BLaER1 treated with 17β-estradiol and CSF1 and Interleukin-3, amounts not matched to agents 10 nM and 100 nM (cell line): ENCODE measurements around the gene GNAS.

Experiments used
- H3K27ac ChIP-seq, 11 experiments: shearing (Covaris generic); formaldehyde crosslinking; 2 replicates each; pipeline ENCODE4 v1.8.1; 2022
- H3K27me3 ChIP-seq, 11 experiments: shearing (Covaris generic); formaldehyde crosslinking; 2 replicates each; pipeline ENCODE4 v1.8.1; 2022
- H3K36me3 ChIP-seq, 11 experiments: shearing (Covaris generic); formaldehyde crosslinking; 2 replicates each; pipeline ENCODE4 v1.8.1; 2022
- H3K4me1 ChIP-seq, 10 experiments: shearing (Covaris generic); formaldehyde crosslinking; 2 replicates each; pipeline ENCODE4 v1.8.1; 2022
- H3K4me2 ChIP-seq, 11 experiments: shearing (Covaris generic); formaldehyde crosslinking; 2 replicates each; pipeline ENCODE4 v1.8.1; 2022
- H3K4me3 ChIP-seq, 10 experiments: shearing (Covaris generic); formaldehyde crosslinking; 2 replicates each; pipeline ENCODE4 v1.8.1; 2022
- H3K9ac ChIP-seq, 11 experiments: shearing (Covaris generic); formaldehyde crosslinking; 2 replicates each; pipeline ENCODE4 v1.8.1; 2022
- H3K9me3 ChIP-seq, 11 experiments: shearing (Covaris generic); formaldehyde crosslinking; replicated peaks in 1 of 11; 2 replicates each; pipeline ENCODE4 v1.8.1; 2022
- H4K20me1 ChIP-seq, 11 experiments: shearing (Covaris generic); formaldehyde crosslinking; 2 replicates each; pipeline ENCODE4 v1.8.1; 2022
- Cebpa-rat ChIP-seq, 11 experiments: shearing (Covaris generic); IDR thresholded peaks; 2 replicates each; pipeline ENCODE4 v1.8.1; 2022

The GNAS gene

GRCh38 chr20:58897488-58897887 is 45.0 kb downstream of the GNAS start:
- Histone ChIP-seq H3K4me2 (peak overlapping the region; percentile 85 to 99 (median 91)), H3K27ac (peak overlapping the region in 10 of 11 experiments; percentile 33 to 98 (median 95); a peak in 18 of 22 replicates), H4K20me1 (peaks cover 89 to 100% (median 98%) of the 10 kb centered on the region in 11 experiments), H3K4me1 (peaks cover 67 to 92% (median 87%) of the 10 kb centered on the region in 10 experiments), H3K9me3 (no peaks in the 10 kb centered on the region), H3K9ac (peak overlapping the region; percentile 60 to 99 (median 96); a peak in 20 of 22 replicates), H3K27me3 (no peaks in the 10 kb centered on the region), H3K36me3 (peaks cover 52 to 88% (median 74%) of the 10 kb centered on the region in 11 experiments), H3K4me3 (peak overlapping the region in 9 of 10 experiments; percentile 17 to 91 (median 57); a peak in 16 of 20 replicates)
- no peak for TF ChIP-seq Cebpa-rat (IDR thresholded peaks at IDR 0.05)

GRCh38 chr20:58898629-58899408 is 46.3 kb downstream of the GNAS start:
- Histone ChIP-seq H4K20me1 (peaks cover 96 to 100% (median 100%) of the 10 kb centered on the region in 11 experiments), H3K4me1 (peaks cover 70 to 100% (median 95%) of the 10 kb centered on the region in 10 experiments)

GRCh38 chr20:58899512-58899911 is 47.0 kb downstream of the GNAS start:
- Histone ChIP-seq H3K27me3 (no peaks in the 10 kb centered on the region), H3K36me3 (peaks cover 71 to 99% (median 94%) of the 10 kb centered on the region in 11 experiments), H3K4me1 (peaks cover 69 to 100% (median 95%) of the 10 kb centered on the region in 10 experiments), H3K9ac (no peak overlapping the region), H3K4me3 (no peak overlapping the region), H3K9me3 (no peaks in the 10 kb centered on the region), H3K27ac (no peak overlapping the region), H4K20me1 (peaks cover 90 to 100% (median 95%) of the 10 kb centered on the region in 11 experiments), H3K4me2 (peak overlapping the region in 10 of 11 experiments; percentile 19 to 98 (median 86); a peak in 16 of 22 replicates)
- no peak for TF ChIP-seq Cebpa-rat (IDR thresholded peaks at IDR 0.05)

More at GRCh38 chr20:58898629-58899408, 46.3 kb downstream of the GNAS start:
- no peak overlapping the region for H3K4me3 ChIP-seq
- peak overlapping the region; percentile 85 to 99 (median 91); a peak in 21 of 22 replicates for H3K4me2 ChIP-seq
- no peak for TF ChIP-seq Cebpa-rat (IDR thresholded peaks at IDR 0.05)
- H3K27me3 ChIP-seq: no peaks in the 10 kb centered on the region
- H3K9ac ChIP-seq: peak overlapping the region in 4 of 11 experiments; percentile 5 to 96 (median 63); a peak in 8 of 22 replicates
- H3K27ac ChIP-seq: peak overlapping the region in 7 of 11 experiments; percentile 36 to 98 (median 95); a peak in 6 of 22 replicates
- no peaks in the 10 kb centered on the region for H3K9me3 ChIP-seq
- H3K36me3 ChIP-seq: peaks cover 64 to 99% (median 87%) of the 10 kb centered on the region in 11 experiments

GRCh38 chr20:58900397-58900796 is 47.9 kb downstream of the GNAS start:
- no peak for TF ChIP-seq Cebpa-rat (IDR thresholded peaks at IDR 0.05)
- Histone ChIP-seq H3K4me2 (peak overlapping the region in 10 of 11 experiments; percentile 19 to 98 (median 86); a peak in 14 of 22 replicates), H3K27me3 (no peaks in the 10 kb centered on the region), H3K36me3 (peaks cover 80 to 100% (median 99%) of the 10 kb centered on the region in 11 experiments), H3K9ac (peak overlapping the region in 2 of 11 experiments; percentile 1 to 4; a peak in 1 of 22 replicates), H4K20me1 (peaks cover 81 to 100% (median 86%) of the 10 kb centered on the region in 11 experiments), H3K27ac (peak overlapping the region in 3 of 11 experiments; percentile 3 to 20 (median 17); a peak in 2 of 22 replicates), H3K4me1 (peaks cover 67 to 100% (median 95%) of the 10 kb centered on the region in 10 experiments), H3K4me3 (no peak overlapping the region), H3K9me3 (no peaks in the 10 kb centered on the region)

- 0 out of 22 replicates have a peak overlapping the region, but pooled peaks of 1 of the 11 experiments have one; percentile 2 for H3K9ac ChIP-seq
- H4K20me1 ChIP-seq: peaks cover 67 to 99% (median 72%) of the 10 kb centered on the region in 11 experiments
- no peak overlapping the region for H3K4me3 ChIP-seq
- H3K9me3 ChIP-seq: no peaks in the 10 kb centered on the region
- peak overlapping the region in 4 of 11 experiments; percentile 5 to 33 (median 18); a peak in 2 of 22 replicates for H3K27ac ChIP-seq
- H3K4me1 ChIP-seq: peaks cover 67 to 100% (median 95%) of the 10 kb centered on the region in 10 experiments
- no peaks in the 10 kb centered on the region for H3K27me3 ChIP-seq
- no peak for TF ChIP-seq Cebpa-rat (IDR thresholded peaks at IDR 0.05)
- H3K36me3 ChIP-seq: peaks cover 80 to 100% (median 98%) of the 10 kb centered on the region in 11 experiments
- H3K4me2 ChIP-seq: peak overlapping the region in 10 of 11 experiments; percentile 0 to 94 (median 72); a peak in 13 of 22 replicates
Measured at GRCh38 chr20:58901488-58902402, 49.2 kb downstream of the GNAS start.

GRCh38 chr20:58903614-58904013 is 51.1 kb downstream of the GNAS start:
- peak overlapping the region in 7 of 11 experiments; percentile 12 to 98 (median 30); a peak in 7 of 22 replicates for H3K27ac ChIP-seq
- no peaks in the 10 kb centered on the region for H3K9me3 ChIP-seq
- peaks cover 65 to 95% (median 89%) of the 10 kb centered on the region in 10 experiments for H3K4me1 ChIP-seq
- peak overlapping the region in 2 of 11 experiments; percentile 21 to 27; a peak in 1 of 22 replicates for H3K9ac ChIP-seq
- no peaks in the 10 kb centered on the region for H3K27me3 ChIP-seq
- peak overlapping the region; percentile 2 to 94 (median 71); a peak in 16 of 22 replicates for H3K4me2 ChIP-seq
- peaks cover 49 to 92% (median 54%) of the 10 kb centered on the region in 11 experiments; a peak in 21 of 22 replicates for H4K20me1 ChIP-seq
- no peak for TF ChIP-seq Cebpa-rat (IDR thresholded peaks at IDR 0.05)
- no peak overlapping the region for H3K4me3 ChIP-seq
- peaks cover 76 to 91% (median 87%) of the 10 kb centered on the region in 11 experiments for H3K36me3 ChIP-seq

- peaks cover 76 to 95% (median 89%) of the 10 kb centered on the region in 10 experiments for H3K4me1 ChIP-seq
- peak overlapping the region in 9 of 11 experiments; percentile 94 to 99 (median 97); a peak in 19 of 22 replicates for H3K27ac ChIP-seq
- peaks cover 76 to 91% (median 87%) of the 10 kb centered on the region in 11 experiments for H3K36me3 ChIP-seq
Measured at GRCh38 chr20:58905236-58905635, 52.7 kb downstream of the GNAS start.

More at GRCh38 chr20:58905236-58905635, 52.7 kb downstream of the GNAS start:
- Histone ChIP-seq H3K27me3 (no peaks in the 10 kb centered on the region), H3K4me3 (no peak overlapping the region), H3K9me3 (peaks cover 0 to 6% (median 0%) of the 10 kb centered on the region in 11 experiments; a peak in 1 of 22 replicates), H3K9ac (peak overlapping the region in 9 of 11 experiments; percentile 32 to 93 (median 87); a peak in 14 of 22 replicates), H3K4me2 (peak overlapping the region in 10 of 11 experiments; percentile 74 to 95 (median 89); a peak in 21 of 22 replicates), H4K20me1 (peaks cover 33 to 92% (median 37%) of the 10 kb centered on the region in 11 experiments; a peak in 21 of 22 replicates)
- no peak for TF ChIP-seq Cebpa-rat (IDR thresholded peaks at IDR 0.05)
